Measurements from ENCODE around the gene CILP. TPM values are rescaled to one million over a fixed set of nuclear protein-coding genes. Genes with fewer than 3 reads are reported as not detected.

Gene CILP
- total and polyA plus RNA-seq, 11 donors: 0.76 to 58.5 (median 12.0) TPM

GRCh38 chr15:65197337-65197645 lies 14.0 kb downstream of the CILP start:
- no peaks in the 10 kb centered on the region for H3K36me3 ChIP-seq
- H3K4me1 ChIP-seq: peaks cover 0 to 10% (median 0%) of the 10 kb centered on the region in 12 donors
- WGBS, 4 donors: 97 to 100% (median 97%) methylated on average over 7 to 8 of the region's 8 CpGs
- H3K27me3 ChIP-seq: no peaks in the 10 kb centered on the region
- DNase-seq (no peak), ATAC-seq (no peak)
- H3K4me3 ChIP-seq: no peak overlapping the region
- H3K27ac ChIP-seq: no peak overlapping the region
- H3K9me3 ChIP-seq: no peaks in the 10 kb centered on the region
- TF ChIP-seq CTCF (IDR thresholded peaks at IDR 0.05) (no peak), POLR2A (IDR thresholded peaks at IDR 0.05) (no peak)
- intact Hi-C loops (cut with DNase I): loop anchor here in 2 of 10 donors (10.0 kb wide), 1 partner anchor 188 kb away; no protein-coding TSS in a partner anchor

- H3K4me1 ChIP-seq: peaks cover 0 to 10% (median 0%) of the 10 kb centered on the region in 12 donors
- no peaks in the 10 kb centered on the region for H3K27me3 ChIP-seq
- H3K27ac ChIP-seq: no peak overlapping the region
- H3K36me3 ChIP-seq: no peaks in the 10 kb centered on the region
- intact Hi-C loops (cut with DNase I): loop anchor here in 2 of 10 donors (10.0 kb wide), 1 partner anchor 188 kb away; no protein-coding TSS in a partner anchor
- H3K4me3 ChIP-seq: no peak overlapping the region
- no peaks in the 10 kb centered on the region for H3K9me3 ChIP-seq
- ATAC-seq (no peak), DNase-seq (no peak)
- 93 to 96% (median 95%) methylated on average over 15 to 19 of the region's 19 CpGs for WGBS, 4 donors
- TF ChIP-seq POLR2A (IDR thresholded peaks at IDR 0.05) (no peak), CTCF (IDR thresholded peaks at IDR 0.05) (no peak)
Observed at GRCh38 chr15:65196637-65197336, 14.5 kb downstream of the CILP start.

- intact Hi-C loops (cut with DNase I): loop anchor here in 2 of 10 donors (10.0 kb wide), 1 partner anchor 189 kb away; no protein-coding TSS in a partner anchor
Observed at GRCh38 chr15:65195548-65195923, 15.7 kb downstream of the CILP start.

More at GRCh38 chr15:65195548-65195923, 15.7 kb downstream of the CILP start:
- H3K9me3 ChIP-seq: no peaks in the 10 kb centered on the region
- peak overlapping the region in 7 of 12 donors; percentile 24 to 65 (median 55) for H3K27ac ChIP-seq
- H3K27me3 ChIP-seq: no peaks in the 10 kb centered on the region
- ATAC-seq (peak in 3 of 4 donors; percentile 13 to 38 (median 14)), DNase-seq (no peak)
- WGBS, 4 donors: 69 to 82% (median 72%) methylated on average over 5 of the region's 5 CpGs
- H3K4me3 ChIP-seq: no peak overlapping the region
- peaks cover 0 to 10% (median 0%) of the 10 kb centered on the region in 12 donors for H3K4me1 ChIP-seq
- H3K36me3 ChIP-seq: no peaks in the 10 kb centered on the region
- TF ChIP-seq POLR2A (IDR thresholded peaks at IDR 0.05): no peak
- no peak for TF ChIP-seq CTCF (IDR thresholded peaks at IDR 0.05)

All from heart left ventricle (tissue), 16 donors.